ENCODE data around the gene DYRK1A. TPM values are rescaled to one million over a fixed set of nuclear protein-coding genes. Genes with fewer than 3 reads are reported as not detected.

Gene DYRK1A
- total and polyA plus RNA-seq, 2 donors from 2014 or later: 14.5 to 78.0 TPM

- DNase-seq (no peak), FAIRE-seq (no peak)
- Histone ChIP-seq H3K27me3 (ENCODE audit: control insufficient read depth, insufficient read depth, low read length) (no peaks in the 10 kb centered on the region), H3K9me3 (ENCODE audit: control insufficient read depth in 2 of 3, insufficient read depth in 1 of 3, low read length in 3 of 3) (peaks cover 0 to 4% (median 3%) of the 10 kb centered on the region in 3 donors), H3K4me1 (ENCODE audit: control insufficient read depth in 2 of 3, insufficient read depth in 2 of 3, low read depth in 1 of 3, low read length in 3 of 3) (peaks cover 3 to 18% (median 6%) of the 10 kb centered on the region in 3 donors), H3K27ac (ENCODE audit: low read depth in 2 of 2, low read length in 2 of 2) (no peak overlapping the region), H3K9ac (ENCODE audit: low read length in 3 of 3) (peak overlapping the region in 1 of 3 donors; percentile 39), H3K36me3 (ENCODE audit: control insufficient read depth in 2 of 3, insufficient read depth in 3 of 3, low read length in 3 of 3) (no peaks in the 10 kb centered on the region), H3K4me3 (ENCODE audit: low read length in 3 of 3) (no peak overlapping the region)
- intact Hi-C loops (cut with DNase I): no loop called here
- TF ChIP-seq CTCF (IDR thresholded peaks at IDR 0.05; ENCODE audit: borderline replicate concordance, extremely low read depth, insufficient read depth): no peak
Measured at GRCh38 chr21:37546299-37546908, 179.8 kb downstream of the DYRK1A start.

GRCh38 chr21:37546949-37547614 lies 180.5 kb downstream of the DYRK1A start:
- FAIRE-seq: no peak
- peaks cover 0 to 4% (median 0%) of the 10 kb centered on the region in 3 donors for H3K9me3 ChIP-seq (ENCODE audit: control insufficient read depth in 2 of 3, insufficient read depth in 1 of 3, low read length in 3 of 3)
- TF ChIP-seq CTCF (IDR thresholded peaks at IDR 0.05; ENCODE audit: borderline replicate concordance, extremely low read depth, insufficient read depth): no peak
- no peaks in the 10 kb centered on the region for H3K27me3 ChIP-seq (ENCODE audit: control insufficient read depth, insufficient read depth, low read length)
- peak overlapping the region in 1 of 2 donors; percentile 2 for H3K27ac ChIP-seq (ENCODE audit: low read depth in 2 of 2, low read length in 2 of 2)
- H3K9ac ChIP-seq (ENCODE audit: low read length in 3 of 3): peak overlapping the region in 1 of 3 donors; percentile 39
- H3K36me3 ChIP-seq (ENCODE audit: control insufficient read depth in 2 of 3, insufficient read depth in 3 of 3, low read length in 3 of 3): no peaks in the 10 kb centered on the region
- H3K4me3 ChIP-seq (ENCODE audit: low read length in 3 of 3): no peak overlapping the region
- peaks cover 3 to 18% (median 6%) of the 10 kb centered on the region in 3 donors for H3K4me1 ChIP-seq (ENCODE audit: control insufficient read depth in 2 of 3, insufficient read depth in 2 of 3, low read depth in 1 of 3, low read length in 3 of 3)
- intact Hi-C loops (cut with DNase I): no loop called here
- peak in 4 of 5 donors; percentile 82 to 96 (median 91) for DNase-seq

DNA sequence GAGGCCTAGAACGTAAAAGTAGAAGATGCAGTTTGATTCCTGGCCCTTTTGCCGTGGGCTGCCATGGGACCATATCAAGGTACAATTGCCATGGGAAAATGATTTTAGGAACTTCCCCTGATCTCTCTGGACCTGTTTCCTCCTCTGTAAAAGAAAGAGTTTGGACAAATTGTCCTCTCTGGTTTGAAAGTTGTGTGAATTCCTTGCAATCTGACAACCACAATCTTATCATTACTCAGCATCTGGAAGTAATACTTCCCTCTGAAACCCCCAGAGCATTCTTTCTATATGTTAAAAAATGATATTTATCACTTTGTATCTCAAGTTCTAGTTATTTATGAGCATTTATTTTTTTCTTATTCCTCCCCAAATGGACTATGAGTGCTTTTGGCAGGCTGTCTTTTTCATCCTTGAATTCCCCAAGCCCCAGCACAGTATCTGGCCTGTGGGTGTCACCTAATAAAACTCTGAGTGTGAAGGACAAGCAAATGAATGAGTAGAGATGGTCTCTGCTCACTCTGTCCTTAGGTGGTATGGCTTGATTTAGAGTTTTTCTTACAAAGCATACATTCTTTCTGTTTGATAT lies 181.1 kb downstream of the DYRK1A start:
- FAIRE-seq (no peak), DNase-seq (no peak)
- H3K27ac ChIP-seq (ENCODE audit: low read depth in 2 of 2, low read length in 2 of 2): peak overlapping the region in 1 of 2 donors; percentile 2
- peaks cover 3 to 18% (median 6%) of the 10 kb centered on the region in 3 donors for H3K4me1 ChIP-seq (ENCODE audit: control insufficient read depth in 2 of 3, insufficient read depth in 2 of 3, low read depth in 1 of 3, low read length in 3 of 3)
- no peak for TF ChIP-seq CTCF (IDR thresholded peaks at IDR 0.05; ENCODE audit: borderline replicate concordance, extremely low read depth, insufficient read depth)
- H3K9me3 ChIP-seq (ENCODE audit: control insufficient read depth in 2 of 3, insufficient read depth in 1 of 3, low read length in 3 of 3): no peaks in the 10 kb centered on the region
- no peaks in the 10 kb centered on the region for H3K27me3 ChIP-seq (ENCODE audit: control insufficient read depth, insufficient read depth, low read length)
- H3K4me3 ChIP-seq (ENCODE audit: low read length in 3 of 3): no peak overlapping the region
- intact Hi-C loops (cut with DNase I): no loop called here
- no peak overlapping the region for H3K9ac ChIP-seq (ENCODE audit: low read length in 3 of 3)
- H3K36me3 ChIP-seq (ENCODE audit: control insufficient read depth in 2 of 3, insufficient read depth in 3 of 3, low read length in 3 of 3): no peaks in the 10 kb centered on the region

All from kidney (tissue), 14 donors.